GM18909 (cell line): Measurements from ENCODE around the gene RELB.

Source experiments
- ATAC-seq: cut with Tn5 transposase; IDR thresholded peaks from one replicate; pipeline ENCODE4 v1.9.1; 2021; ENCODE audit warnings: mild to moderate bottlenecking; ENCODE audit not compliant: unreplicated experiment, poor library complexity

RELB gene

DNA sequence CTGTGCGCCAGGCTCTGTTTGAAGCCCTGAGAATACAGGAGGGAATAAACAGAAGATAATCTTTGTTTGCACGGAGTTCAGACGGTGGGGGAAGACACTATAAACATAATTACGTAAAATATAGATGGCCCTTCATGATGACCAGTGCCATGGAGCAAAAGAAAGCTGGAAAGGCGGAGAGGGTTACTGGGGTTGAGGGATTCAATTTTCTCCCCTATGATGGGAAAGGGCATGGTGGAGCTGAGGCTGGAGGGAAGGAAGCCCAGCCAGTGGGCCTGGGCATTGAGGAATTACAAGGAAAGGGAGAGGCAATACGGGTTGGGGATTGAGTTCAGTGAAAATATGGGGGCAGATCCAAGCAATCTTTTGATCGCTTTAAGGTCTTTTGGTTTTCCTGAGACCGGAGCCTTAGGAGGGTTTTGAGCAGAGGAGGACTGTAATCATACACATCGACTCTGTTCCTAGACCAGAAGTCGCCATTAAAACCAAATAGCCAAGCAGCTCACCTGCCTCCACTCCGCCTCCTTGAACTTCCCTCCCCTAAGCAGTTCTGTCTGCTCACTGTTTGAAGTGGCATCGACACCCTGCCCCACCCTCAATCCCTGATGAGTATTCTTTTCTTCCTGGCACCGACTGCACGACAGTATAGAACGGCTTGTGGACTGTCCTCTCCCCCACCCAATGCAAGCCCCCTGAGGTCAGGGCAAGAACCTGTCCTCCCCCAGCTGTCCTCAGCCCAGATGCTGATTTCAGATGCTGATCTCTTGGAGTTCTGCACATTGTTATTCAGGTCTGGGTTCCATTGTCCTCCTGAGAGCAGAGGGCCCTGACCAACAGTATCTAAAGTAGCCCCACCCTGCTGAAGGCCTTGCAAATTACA is 75.8 kb downstream of the RELB start:
- ATAC-seq = no peak

GRCh38 chr19:45078390-45079062 is 77.3 kb downstream of the RELB start:
- ATAC-seq = no peak

DNA sequence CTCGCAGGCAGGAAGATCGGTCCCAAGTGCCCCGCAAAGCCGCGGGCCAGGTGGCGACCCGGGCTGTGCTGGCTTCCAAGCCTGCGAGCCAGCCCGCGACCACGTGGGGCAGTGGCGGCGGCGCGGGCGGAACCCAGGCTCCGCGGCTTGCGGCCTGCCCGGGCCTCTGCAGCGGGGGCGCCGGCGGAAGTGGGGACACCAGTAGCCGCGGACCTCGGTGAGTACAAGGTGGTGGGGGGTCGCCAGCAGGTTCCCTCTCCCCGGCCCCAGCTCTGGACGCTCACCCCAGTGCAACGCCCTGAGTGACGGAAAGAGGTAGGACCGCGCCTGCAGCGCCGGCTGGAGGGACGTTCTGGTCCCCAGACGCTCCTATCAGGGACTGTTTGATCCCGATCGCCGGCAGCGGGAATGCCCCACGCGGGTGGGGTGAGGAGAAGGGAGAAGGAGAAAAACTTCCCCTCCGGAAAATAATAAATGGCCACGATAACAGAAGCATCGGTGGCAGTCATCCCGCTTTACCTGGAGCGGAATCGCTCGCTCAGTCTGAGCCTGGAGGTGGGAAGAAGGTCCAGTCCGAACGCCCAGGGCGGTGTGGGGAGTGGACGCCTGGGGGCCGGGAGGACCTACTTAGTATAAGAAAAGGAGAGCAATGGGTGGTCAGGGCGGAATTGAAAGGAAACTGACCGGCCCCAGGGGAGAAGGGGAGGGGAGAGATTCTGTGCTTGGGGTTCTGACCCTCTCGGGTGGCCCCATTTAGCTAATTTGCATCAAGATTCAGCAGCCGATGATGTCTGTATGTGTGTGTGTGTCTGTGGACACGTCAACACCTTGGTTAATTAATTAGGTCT is 78.0 kb downstream of the RELB start, which contains the start of gene GEMIN7:
TSS of gene GEMIN7 (plus strand) at position 198 of the 848 bp plus-strand sequence. CDS start 10,855 bp downstream, outside the sequence.
- ATAC-seq = no peak

- ATAC-seq = no peak
Measured at GRCh38 chr19:45079911-45080370, 78.7 kb downstream of the RELB start.

- ATAC-seq = no peak
Measured at GRCh38 chr19:45082170-45082569, 80.9 kb downstream of the RELB start.

- no peak for ATAC-seq
Measured at GRCh38 chr19:45086480-45086879, 85.2 kb downstream of the RELB start.

- ATAC-seq = no peak
Measured at GRCh38 chr19:45087531-45087930, 86.3 kb downstream of the RELB start.
